Thymus (tissue), 11 donors: ENCODE measurements around the gene EPHB1. TPM values are rescaled to one million over a fixed set of nuclear protein-coding genes. Genes with fewer than 3 reads are reported as not detected.
A peak's percentile ranks its signal among the peaks of the same experiment; 100 is the strongest.

Experiments
- DNase-seq, 9 donors: peaks; one replicate each; pipeline ENCODE4 v3.0.0-alpha.2; 2013; ENCODE audit warnings: low spot score in 9 of 9, low read depth in 6 of 9, missing footprints in 1 of 9
- H3K27ac ChIP-seq, 2 donors: one replicate each; pipeline ENCODE4 v1.5.1; 2013; ENCODE audit warnings: control low read depth in 1 of 2, low read depth in 1 of 2, low read length in 1 of 2, mild to moderate bottlenecking in 1 of 2, moderate library complexity in 1 of 2
- H3K27me3 ChIP-seq, 2 donors: one replicate each; pipeline ENCODE4 v1.5.1; 2013; ENCODE audit warnings: low read length in 1 of 2; ENCODE audit not compliant: control insufficient read depth in 2 of 2, insufficient read depth in 1 of 2
- H3K36me3 ChIP-seq, 2 donors: one replicate each; pipeline ENCODE4 v1.5.1; 2013; ENCODE audit warnings: low read length in 1 of 2, mild to moderate bottlenecking in 1 of 2, moderate library complexity in 1 of 2; ENCODE audit not compliant: control insufficient read depth in 2 of 2, insufficient read depth in 2 of 2
- H3K4me1 ChIP-seq, 2 donors: one replicate each; pipeline ENCODE4 v1.5.1; 2013; ENCODE audit warnings: low read length in 2 of 2; ENCODE audit not compliant: control insufficient read depth in 2 of 2, insufficient read depth in 2 of 2
- H3K4me3 ChIP-seq, 2 donors: one replicate each; pipeline ENCODE4 v1.5.1; 2013; ENCODE audit warnings: low read length in 2 of 2, control low read depth in 1 of 2, mild to moderate bottlenecking in 1 of 2
- H3K9me3 ChIP-seq, 2 donors: one replicate each; pipeline ENCODE4 v1.5.1; 2013; ENCODE audit warnings: low read length in 1 of 2, mild to moderate bottlenecking in 1 of 2; ENCODE audit not compliant: control insufficient read depth in 2 of 2, insufficient read depth in 1 of 2
- WGBS: extraction: QIAGEN DNeasy Blood & Tissue Kit; methylation state at CpG from one replicate; pipeline ENCODE4 v1.1.7; 2013; 5-methylcytosine and 5-hydroxymethylcytosine counted together
- polyA plus RNA-seq: library from polyadenylated mRNA; stranded (reverse); fragments of 200-250 nt; gene quantifications from one replicate; pipeline ENCODE4 v1.2.3, GENCODE V29; 2013
- total RNA-seq: library from RNA; stranded (reverse); fragments of 120-200 nt; gene quantifications from one replicate; pipeline ENCODE4 v1.2.4, GENCODE V29; 2013
- donor health status: healthy.

Gene EPHB1
- total and polyA plus RNA-seq, 2 donors = 0.46 to 0.66 TPM

GRCh38 chr3:134928392-134928791 lies 133.3 kb downstream of the EPHB1 start:
- peak overlapping the region in 1 of 2 donors; percentile 37 for H3K27ac ChIP-seq
- WGBS = 64% methylated on average over 6 of the region's 6 CpGs
- no peaks in the 10 kb centered on the region for H3K27me3 ChIP-seq
- H3K9me3 ChIP-seq = no peaks in the 10 kb centered on the region
- no peaks in the 10 kb centered on the region for H3K36me3 ChIP-seq
- no peak for DNase-seq
- no peak overlapping the region for H3K4me3 ChIP-seq
- peaks cover 0 to 21% of the 10 kb centered on the region in 2 donors for H3K4me1 ChIP-seq

GRCh38 chr3:134928819-134929218 lies 133.8 kb downstream of the EPHB1 start:
- H3K4me3 ChIP-seq = no peak overlapping the region
- H3K27me3 ChIP-seq = no peaks in the 10 kb centered on the region
- peaks cover 0 to 21% of the 10 kb centered on the region in 2 donors for H3K4me1 ChIP-seq
- 17% methylated on average over 3 of the region's 3 CpGs for WGBS
- no peak for DNase-seq
- no peaks in the 10 kb centered on the region for H3K9me3 ChIP-seq
- peak overlapping the region in 1 of 2 donors; percentile 37 for H3K27ac ChIP-seq
- H3K36me3 ChIP-seq = no peaks in the 10 kb centered on the region

GRCh38 chr3:134929976-134930375 lies 134.9 kb downstream of the EPHB1 start:
- Histone ChIP-seq H3K4me3 (no peak overlapping the region), H3K27me3 (no peaks in the 10 kb centered on the region), H3K9me3 (no peaks in the 10 kb centered on the region), H3K4me1 (peaks cover 0 to 21% of the 10 kb centered on the region in 2 donors), H3K27ac (no peak overlapping the region), H3K36me3 (no peaks in the 10 kb centered on the region)
- no peak for DNase-seq
- 93% methylated on average over 2 of the region's 2 CpGs for WGBS

- DNase-seq = no peak
- H3K27me3 ChIP-seq = no peaks in the 10 kb centered on the region
- H3K4me1 ChIP-seq = peaks cover 0 to 23% of the 10 kb centered on the region in 2 donors
- 77% methylated on average over 5 of the region's 5 CpGs for WGBS
- H3K36me3 ChIP-seq = no peaks in the 10 kb centered on the region
- no peak overlapping the region for H3K4me3 ChIP-seq
- no peaks in the 10 kb centered on the region for H3K9me3 ChIP-seq
- no peak overlapping the region for H3K27ac ChIP-seq
These were observed 136.2 kb downstream of the EPHB1 start for GRCh38 chr3:134931045-134931785.

- H3K36me3 ChIP-seq = no peaks in the 10 kb centered on the region
- no peak for DNase-seq
- no peaks in the 10 kb centered on the region for H3K27me3 ChIP-seq
- H3K27ac ChIP-seq = no peak overlapping the region
- 96% methylated on average over 6 of the region's 6 CpGs for WGBS
- H3K4me1 ChIP-seq = peaks cover 0 to 23% of the 10 kb centered on the region in 2 donors
- H3K9me3 ChIP-seq = no peaks in the 10 kb centered on the region
- no peak overlapping the region for H3K4me3 ChIP-seq
These were observed 137.0 kb downstream of the EPHB1 start for GRCh38 chr3:134932035-134932434.

- Histone ChIP-seq H3K36me3 (no peaks in the 10 kb centered on the region), H3K27ac (no peak overlapping the region), H3K9me3 (no peaks in the 10 kb centered on the region), H3K4me1 (peaks cover 0 to 11% of the 10 kb centered on the region in 2 donors), H3K27me3 (no peaks in the 10 kb centered on the region), H3K4me3 (no peak overlapping the region)
- 95% methylated on average over 4 of the region's 4 CpGs for WGBS
- DNase-seq = no peak
These were observed 138.9 kb downstream of the EPHB1 start for GRCh38 chr3:134933997-134934396.

- no peaks in the 10 kb centered on the region for H3K27me3 ChIP-seq
- 98% methylated on average over 2 of the region's 2 CpGs for WGBS
- no peak for DNase-seq
- H3K27ac ChIP-seq = no peak overlapping the region
- H3K4me3 ChIP-seq = no peak overlapping the region
- H3K4me1 ChIP-seq = peaks cover 0 to 3% of the 10 kb centered on the region in 2 donors
- no peaks in the 10 kb centered on the region for H3K36me3 ChIP-seq
- H3K9me3 ChIP-seq = no peaks in the 10 kb centered on the region
These were observed 139.9 kb downstream of the EPHB1 start for GRCh38 chr3:134934933-134935332.

GRCh38 chr3:134937256-134938028 lies 142.4 kb downstream of the EPHB1 start:
- H3K9me3 ChIP-seq = no peaks in the 10 kb centered on the region
- no peaks in the 10 kb centered on the region for H3K36me3 ChIP-seq
- H3K4me1 ChIP-seq = peaks cover 0 to 2% of the 10 kb centered on the region in 2 donors
- no peak overlapping the region for H3K4me3 ChIP-seq
- H3K27ac ChIP-seq = no peak overlapping the region
- no peaks in the 10 kb centered on the region for H3K27me3 ChIP-seq
- no peak for DNase-seq
- WGBS = 84% methylated on average over 8 of the region's 8 CpGs

- Histone ChIP-seq H3K27me3 (no peaks in the 10 kb centered on the region), H3K9me3 (no peaks in the 10 kb centered on the region), H3K4me3 (no peak overlapping the region), H3K36me3 (no peaks in the 10 kb centered on the region), H3K4me1 (peaks cover 0 to 2% of the 10 kb centered on the region in 2 donors), H3K27ac (no peak overlapping the region)
- no peak for DNase-seq
- WGBS = 97% methylated on average over 5 of the region's 5 CpGs
These were observed 143.0 kb downstream of the EPHB1 start for GRCh38 chr3:134938029-134938525.
